Right ventricle myocardium inferior (tissue), 1 donor: ENCODE measurements around the gene CFAP20DC. TPM values are rescaled to one million over a fixed set of nuclear protein-coding genes. Genes with fewer than 3 reads are reported as not detected.

ENCODE experiments used
- ATAC-seq: fragments of 200-7000 bp; cut with Tn5 transposase; one replicate; pipeline ENCODE4 v1.9.1; 2020; ENCODE audit warnings: mild to moderate bottlenecking, moderate library complexity
- DNase-seq: peaks from one replicate; pipeline ENCODE4 v3.0.0; 2021; ENCODE audit errors: missing footprints
- intact Hi-C: fragments of 100-400 bp; cut with DNase I; formaldehyde crosslinking; loops from one replicate; pipeline ENCODE4 v1.11.0; 2022
- total RNA-seq: library from RNA; stranded (reverse); fragmentation: NEBNext Ultra II Directional; extraction: Animal tissue kit (Norgen Biotek cat#: 25700); gene quantifications from one replicate; pipeline ENCODE4 v1.2.1, GENCODE V29; 2021
- donor health status: DM: no; HTN: yes; CAD: no; lungs with severe emphysema.

The CFAP20DC gene
- total RNA-seq, 1 donor from 2014 or later = 0.22 TPM

- ATAC-seq = no peak
- DNase-seq = no peak
- intact Hi-C loops = no loop called here
These were observed 264.9 kb downstream of the CFAP20DC start for GRCh38 chr3:58784888-58785287.

- ATAC-seq (no peak), DNase-seq (no peak)
- intact Hi-C loops = no loop called here
These were observed 265.4 kb downstream of the CFAP20DC start for GRCh38 chr3:58784425-58784824.

GRCh38 chr3:58783845-58784244 is 266.0 kb downstream of the CFAP20DC start:
- no peak for ATAC-seq
- DNase-seq = no peak
- intact Hi-C loops = no loop called here

- no peak for DNase-seq
- no peak for ATAC-seq
- intact Hi-C loops = no loop called here
These were observed 269.9 kb downstream of the CFAP20DC start for GRCh38 chr3:58779934-58780333.

- intact Hi-C loops = no loop called here
- DNase-seq (no peak), ATAC-seq (no peak)
These were observed 273.6 kb downstream of the CFAP20DC start for GRCh38 chr3:58776231-58776630.

- DNase-seq (no peak), ATAC-seq (no peak)
- intact Hi-C loops = no loop called here
These were observed 277.4 kb downstream of the CFAP20DC start for GRCh38 chr3:58772462-58772861.

- intact Hi-C loops = no loop called here
- DNase-seq (no peak), ATAC-seq (no peak)
These were observed 280.8 kb downstream of the CFAP20DC start for GRCh38 chr3:58769065-58769464.

- DNase-seq (no peak), ATAC-seq (no peak)
- intact Hi-C loops = no loop called here
These were observed 283.1 kb downstream of the CFAP20DC start for GRCh38 chr3:58766587-58767282.

- intact Hi-C loops = no loop called here
- no peak for DNase-seq
- ATAC-seq = no peak
These were observed 294.7 kb downstream of the CFAP20DC start for GRCh38 chr3:58755150-58755549.

GRCh38 chr3:58754074-58754473 is 295.8 kb downstream of the CFAP20DC start:
- DNase-seq = no peak
- no peak for ATAC-seq
- intact Hi-C loops = no loop called here

GRCh38 chr3:58751882-58752567 is 297.8 kb downstream of the CFAP20DC start:
- intact Hi-C loops = no loop called here
- no peak for ATAC-seq
- no peak for DNase-seq

- ATAC-seq (no peak), DNase-seq (no peak)
- intact Hi-C loops = no loop called here
These were observed 298.6 kb downstream of the CFAP20DC start for GRCh38 chr3:58751235-58751634.

GRCh38 chr3:58749948-58750347 is 299.9 kb downstream of the CFAP20DC start:
- DNase-seq = no peak
- ATAC-seq = no peak
- intact Hi-C loops = no loop called here

- intact Hi-C loops = no loop called here
- ATAC-seq = no peak
- DNase-seq = no peak
These were observed 301.8 kb downstream of the CFAP20DC start for GRCh38 chr3:58748024-58748423.

GRCh38 chr3:58746758-58747157 is 303.1 kb downstream of the CFAP20DC start:
- intact Hi-C loops = no loop called here
- ATAC-seq = no peak
- no peak for DNase-seq

- intact Hi-C loops = no loop called here
- ATAC-seq (no peak), DNase-seq (no peak)
These were observed 306.5 kb downstream of the CFAP20DC start for GRCh38 chr3:58743296-58743695.

GRCh38 chr3:58742239-58742638 is 307.6 kb downstream of the CFAP20DC start:
- no peak for ATAC-seq
- no peak for DNase-seq
- intact Hi-C loops = no loop called here

- no peak for DNase-seq
- no peak for ATAC-seq
- intact Hi-C loops = no loop called here
These were observed 312.2 kb downstream of the CFAP20DC start for GRCh38 chr3:58737644-58738043.

GRCh38 chr3:58731673-58732072 is 318.2 kb downstream of the CFAP20DC start:
- intact Hi-C loops = no loop called here
- no peak for ATAC-seq

GRCh38 chr3:58728723-58729122 is 321.1 kb downstream of the CFAP20DC start:
- DNase-seq = no peak
- intact Hi-C loops = no loop called here
- no peak for ATAC-seq

More at GRCh38 chr3:58731673-58732072, 318.2 kb downstream of the CFAP20DC start:
- no peak for DNase-seq
